ENCODE results near the gene CABP1. TPM values are rescaled to one million over a fixed set of nuclear protein-coding genes. Genes with fewer than 3 reads are reported as not detected.
"Not testable (repeated sequence)": the region's sequence is repeated elsewhere in the genome, so short reads cannot be mapped to it uniquely, and the experiment has no call there.

Gene CABP1
- total RNA-seq, 2 experiments from 2014 or later, result 0.50 to 1.1 TPM

DNA sequence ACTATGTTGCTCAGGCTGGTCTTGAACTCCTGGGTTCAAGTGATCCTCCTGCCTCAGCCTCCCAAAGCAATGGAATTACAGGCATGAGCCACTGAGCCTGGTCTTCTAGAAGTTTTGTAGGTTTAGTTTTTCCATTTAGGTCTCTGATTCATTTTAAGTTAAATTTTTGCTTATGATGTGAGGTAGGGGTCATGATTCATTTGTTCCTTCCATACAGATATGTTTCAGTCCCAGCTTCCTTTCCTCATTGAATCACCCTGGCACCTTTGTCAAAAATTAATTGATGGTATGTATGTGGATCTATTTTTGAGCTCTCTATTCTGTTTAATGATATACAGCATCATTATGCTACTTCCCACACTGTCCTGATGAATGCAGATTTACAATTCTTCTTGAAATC is 25.6 kb upstream of the CABP1 start:
- TF ChIP-seq, protein P1, sequence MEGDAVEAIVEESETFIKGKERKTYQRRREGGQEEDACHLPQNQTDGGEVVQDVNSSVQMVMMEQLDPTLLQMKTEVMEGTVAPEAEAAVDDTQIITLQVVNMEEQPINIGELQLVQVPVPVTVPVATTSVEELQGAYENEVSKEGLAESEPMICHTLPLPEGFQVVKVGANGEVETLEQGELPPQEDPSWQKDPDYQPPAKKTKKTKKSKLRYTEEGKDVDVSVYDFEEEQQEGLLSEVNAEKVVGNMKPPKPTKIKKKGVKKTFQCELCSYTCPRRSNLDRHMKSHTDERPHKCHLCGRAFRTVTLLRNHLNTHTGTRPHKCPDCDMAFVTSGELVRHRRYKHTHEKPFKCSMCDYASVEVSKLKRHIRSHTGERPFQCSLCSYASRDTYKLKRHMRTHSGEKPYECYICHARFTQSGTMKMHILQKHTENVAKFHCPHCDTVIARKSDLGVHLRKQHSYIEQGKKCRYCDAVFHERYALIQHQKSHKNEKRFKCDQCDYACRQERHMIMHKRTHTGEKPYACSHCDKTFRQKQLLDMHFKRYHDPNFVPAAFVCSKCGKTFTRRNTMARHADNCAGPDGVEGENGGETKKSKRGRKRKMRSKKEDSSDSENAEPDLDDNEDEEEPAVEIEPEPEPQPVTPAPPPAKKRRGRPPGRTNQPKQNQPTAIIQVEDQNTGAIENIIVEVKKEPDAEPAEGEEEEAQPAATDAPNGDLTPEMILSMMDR (IDR thresholded peaks at IDR 0.05), result no peak
- ChIA-PET CTCF (interaction anchor here (0.5 to 1.7 kb wide), 3 partner anchors 31 to 350 kb away, joined by 3 to 7 read pairs (median 5); no protein-coding TSS in a partner anchor), POLR2A (no interaction called here)
- Mint-ChIP-seq H3K4me1 (ENCODE audit: low read depth) (peaks cover 9% of the 10 kb centered on the region), H3K9me3 (no peaks in the 10 kb centered on the region), H3K36me3 (ENCODE audit: low read depth) (no peaks in the 10 kb centered on the region), H3K27ac (no peak overlapping the region), H3K27me3 (peaks cover 10% of the 10 kb centered on the region), H3K4me3 (no peak overlapping the region)
- intact Hi-C loops (cut with micrococcal nuclease), result no loop called here
- DNase-seq, result no peak
- peak; percentile 45 for ATAC-seq

DNA sequence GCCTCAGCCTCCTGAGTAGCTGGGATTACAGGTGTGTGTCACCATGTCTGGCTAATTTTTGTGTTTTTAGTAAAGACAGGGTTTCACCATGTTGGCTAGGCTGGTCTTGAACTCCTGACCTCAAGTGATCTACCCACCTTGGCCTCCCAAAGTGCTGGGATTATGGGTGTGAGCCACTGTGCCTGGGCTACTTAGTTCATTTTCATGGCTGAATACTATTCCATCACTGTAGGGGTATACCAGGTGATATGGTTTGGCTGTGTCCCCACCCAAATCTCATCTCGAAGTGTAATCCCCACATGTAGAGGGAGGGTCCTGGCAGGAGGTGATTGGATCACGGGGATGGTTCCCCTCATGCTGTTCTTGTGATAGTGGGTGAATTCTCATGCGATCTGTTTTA is 23.2 kb upstream of the CABP1 start:
- H3K4me3 Mint-ChIP-seq; ATAC-seq; POLR2A ChIA-PET; H3K36me3 Mint-ChIP-seq (ENCODE audit: low read depth); H3K9me3 Mint-ChIP-seq; DNase-seq; H3K27ac Mint-ChIP-seq; CTCF ChIA-PET; intact Hi-C loops (cut with micrococcal nuclease); H3K4me1 Mint-ChIP-seq (ENCODE audit: low read depth): not testable (repeated sequence)
- peaks cover 11% of the 10 kb centered on the region for H3K27me3 Mint-ChIP-seq

DNA sequence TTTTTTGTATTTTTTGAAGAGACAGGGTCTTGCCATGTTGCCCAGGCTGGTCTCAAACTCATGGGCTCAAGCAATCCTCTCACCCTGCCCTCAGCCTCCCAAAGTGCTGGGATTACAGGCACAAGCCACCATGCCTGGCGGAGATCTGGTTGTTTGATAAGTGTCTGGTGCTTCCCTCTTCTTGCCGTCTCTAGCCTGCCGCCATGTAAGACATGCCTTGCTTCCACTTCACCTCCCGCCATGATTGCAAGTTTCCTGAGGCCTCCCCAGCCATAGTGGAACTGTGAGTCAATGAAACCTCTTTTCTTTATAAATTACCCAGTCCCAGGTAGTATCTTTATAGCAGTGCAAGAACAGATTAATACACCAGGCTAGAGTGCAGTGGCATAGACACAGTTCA is 22.7 kb upstream of the CABP1 start:
- H3K36me3 Mint-ChIP-seq (ENCODE audit: low read depth); POLR2A ChIA-PET; DNase-seq; H3K9me3 Mint-ChIP-seq; intact Hi-C loops (cut with micrococcal nuclease); H3K4me1 Mint-ChIP-seq (ENCODE audit: low read depth); H3K4me3 Mint-ChIP-seq; ATAC-seq; CTCF ChIA-PET; H3K27ac Mint-ChIP-seq: not testable (repeated sequence)
- H3K27me3 Mint-ChIP-seq, result peaks cover 11% of the 10 kb centered on the region

DNA sequence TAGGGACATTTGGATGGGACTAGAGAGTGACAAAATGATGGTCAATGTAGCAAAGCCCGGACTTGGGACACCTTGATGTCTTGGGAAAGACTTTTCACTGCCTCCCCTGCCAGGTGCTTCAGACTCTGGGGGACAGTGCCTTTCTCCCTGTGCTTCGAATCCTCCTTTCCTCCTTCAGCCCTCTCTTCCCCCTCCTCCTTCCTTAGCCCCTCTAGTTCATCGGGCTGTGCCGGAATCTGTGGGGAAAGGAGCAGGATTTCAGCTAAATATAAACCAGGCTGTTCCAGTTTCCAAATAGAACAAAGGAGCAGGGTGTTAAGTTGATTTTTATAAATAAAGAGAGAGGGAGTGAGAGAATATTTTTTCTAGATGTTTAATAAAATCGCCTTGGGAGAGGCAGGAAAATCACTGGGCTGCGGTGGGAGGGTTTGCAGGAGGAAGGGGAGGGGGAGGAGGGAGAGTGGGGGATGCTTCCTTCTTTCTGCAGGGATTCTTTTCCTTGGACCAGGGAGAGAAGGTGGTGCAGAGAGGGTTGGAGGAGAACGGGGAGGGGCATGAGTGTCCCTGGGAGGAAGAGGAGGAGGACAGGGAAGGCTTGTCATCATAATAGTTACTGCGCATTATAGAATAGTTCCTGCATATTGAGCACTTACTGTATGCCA is 21.3 kb upstream of the CABP1 start:
- ATAC-seq (no peak), DNase-seq (no peak)
- ChIA-PET CTCF (interaction anchor here (1.2 to 3.4 kb wide), 2 partner anchors 30 to 36 kb away, joined by 5 to 14 read pairs; no protein-coding TSS in a partner anchor), POLR2A (no interaction called here)
- H3K27ac Mint-ChIP-seq, result no peak overlapping the region
- intact Hi-C loops (cut with micrococcal nuclease), result no loop called here
- no peaks in the 10 kb centered on the region for H3K9me3 Mint-ChIP-seq
- H3K36me3 Mint-ChIP-seq (ENCODE audit: low read depth), result no peaks in the 10 kb centered on the region
- no peak overlapping the region for H3K4me3 Mint-ChIP-seq
- H3K4me1 Mint-ChIP-seq (ENCODE audit: low read depth), result peaks cover 9% of the 10 kb centered on the region
- TF ChIP-seq, protein P1 (IDR thresholded peaks at IDR 0.05), result no peak
- peaks cover 11% of the 10 kb centered on the region for H3K27me3 Mint-ChIP-seq

DNA sequence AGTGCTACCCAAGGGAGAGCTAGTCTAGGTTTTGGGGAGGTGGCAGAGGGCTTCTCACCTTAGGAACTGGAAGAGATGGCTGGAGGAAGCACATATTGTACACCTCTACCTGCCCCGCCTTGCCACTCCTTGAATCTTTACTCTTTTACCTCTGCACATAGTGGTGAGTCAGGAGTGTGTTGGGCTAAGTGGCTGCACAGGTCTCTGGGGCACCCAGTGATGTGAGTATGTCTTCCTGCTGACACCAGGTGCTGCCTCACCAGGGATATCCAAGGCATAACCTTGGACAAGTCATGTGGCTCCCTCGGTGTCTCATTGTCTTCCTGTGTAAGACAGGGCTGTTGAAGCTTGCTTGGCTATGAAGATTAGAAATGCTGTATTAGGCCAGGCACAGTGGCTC is 19.8 kb upstream of the CABP1 start:
- Mint-ChIP-seq H3K9me3 (no peaks in the 10 kb centered on the region), H3K27ac (no peak overlapping the region), H3K27me3 (peaks cover 11% of the 10 kb centered on the region), H3K36me3 (ENCODE audit: low read depth) (no peaks in the 10 kb centered on the region), H3K4me3 (no peak overlapping the region), H3K4me1 (ENCODE audit: low read depth) (no peaks in the 10 kb centered on the region)
- POLR2A ChIA-PET, result no interaction called here
- CTCF ChIA-PET, result interaction anchor here (2.1 to 3.4 kb wide), 2 partner anchors 29 to 37 kb away, joined by 5 to 14 read pairs; no protein-coding TSS in a partner anchor
- intact Hi-C loops (cut with micrococcal nuclease), result no loop called here
- DNase-seq (no peak), ATAC-seq (no peak)
- TF ChIP-seq, protein P1 (IDR thresholded peaks at IDR 0.05), result no peak

All from activated CD8-positive, alpha-beta T cell treated with anti-CD3 and anti-CD28 coated beads for 36 hours (primary cell).